CD4-positive, alpha-beta T cell (primary cell): ENCODE results near the gene SYTL2. TPM values are rescaled to one million over a fixed set of nuclear protein-coding genes. Genes with fewer than 3 reads are reported as not detected.

Experiments
- ATAC-seq: fragments of 200-7000 bp; cut with Tn5 transposase; one replicate; pipeline ENCODE4 v1.10.0; 2022; ENCODE audit warnings: mild to moderate bottlenecking; ENCODE audit not compliant: poor library complexity
- CTCF ChIA-PET: fragments of 350-600 bp; sonication (Branson Sonifier 250); formaldehyde crosslinking; loops from one replicate; lab custom pipeline; 2021; ENCODE audit warnings: antibody characterized with exemption, inconsistent platforms; lab: Charles Lee
- POLR2A ChIA-PET: fragments of 350-600 bp; sonication (Branson Sonifier 250); formaldehyde crosslinking; loops from one replicate; lab custom pipeline; 2021; ENCODE audit warnings: antibody characterized with exemption, inconsistent platforms; lab: Charles Lee
- DNase-seq, 14 experiments: peaks; one replicate each; pipeline ENCODE4 v3.0.0-alpha.2; 2013 to 2020; ENCODE audit warnings: mixed read lengths in 2 of 14
- H3K27ac ChIP-seq, 2 donors: one replicate each; pipeline versions ENCODE4 v1.5.1 to v1.7.0; 2013; ENCODE audit warnings: low read length in 2 of 2, low read depth in 1 of 2, mild to moderate bottlenecking in 1 of 2
- H3K27me3 ChIP-seq, 2 experiments: 1 replicate in 1 of 2; 2 replicates in 1 of 2; pipeline versions ENCODE4 v1.6.1 to v1.7.0; 2013; ENCODE audit warnings: low read length in 2 of 2, control low read depth in 1 of 2, mild to moderate bottlenecking in 1 of 2, moderate library complexity in 1 of 2; ENCODE audit not compliant: insufficient read depth in 2 of 2, control insufficient read depth in 1 of 2
- H3K36me3 ChIP-seq: one replicate; pipeline ENCODE4 v1.6.1; 2013; ENCODE audit warnings: low read length, control low read depth; ENCODE audit not compliant: insufficient read depth
- H3K4me1 ChIP-seq: one replicate; pipeline ENCODE4 v1.6.1; 2013; ENCODE audit warnings: low read length, control low read depth; ENCODE audit not compliant: insufficient read depth
- H3K4me3 ChIP-seq: one replicate; pipeline ENCODE4 v1.5.1; 2013; ENCODE audit warnings: mild to moderate bottlenecking, low read length, moderate library complexity
- H3K9me3 ChIP-seq, 2 experiments: 1 replicate in 1 of 2; 2 replicates in 1 of 2; pipeline versions ENCODE4 v1.6.1 to v1.7.0; 2013; ENCODE audit warnings: low read length in 2 of 2, mild to moderate bottlenecking in 2 of 2, control low read depth in 1 of 2, moderate library complexity in 1 of 2; ENCODE audit not compliant: control insufficient read depth in 1 of 2, insufficient read depth in 1 of 2
- H3K27ac Mint-ChIP-seq: one replicate; pipeline ENCODE4 v1.8.0; 2020; ENCODE audit warnings: mixed read lengths
- H3K27me3 Mint-ChIP-seq: one replicate; pipeline ENCODE4 v1.8.0; 2021; ENCODE audit warnings: mixed read lengths
- H3K36me3 Mint-ChIP-seq: one replicate; pipeline ENCODE4 v1.8.0; 2021; ENCODE audit warnings: low read depth, mixed read lengths
- H3K4me1 Mint-ChIP-seq: one replicate; pipeline ENCODE4 v1.8.0; 2021; ENCODE audit warnings: low read depth, mixed read lengths
- H3K4me3 Mint-ChIP-seq: one replicate; pipeline ENCODE4 v1.8.0; 2020; ENCODE audit warnings: mild to moderate bottlenecking, mixed read lengths
- H3K9me3 Mint-ChIP-seq: one replicate; pipeline ENCODE4 v1.8.0; 2020; ENCODE audit warnings: mixed read lengths
- CTCF ChIP-seq: fragments of 200-600 bp; IDR thresholded peaks from one replicate; pipeline ENCODE4 v1.8.0; 2022; ENCODE audit warnings: antibody characterized with exemption, mild to moderate bottlenecking
- intact Hi-C, 2 experiments: fragments of 100-400 bp; cut with DNase I in 1 of 2; cut with micrococcal nuclease in 1 of 2; formaldehyde crosslinking; loops; one replicate each; pipeline versions ENCODE4 v1.15.1 to v1.9.0; 2023 to 2025; cut with DNase I, micrococcal nuclease
- total RNA-seq, 174 experiments: library from RNA in 2 of 174; stranded (reverse) in 2 of 174; gene quantifications; one replicate each; pipeline ENCODE4 v1.2.3 and lab custom pipeline; 2021 to 2026

SYTL2 gene
- total RNA-seq, 2 experiments from 2014 or later, result 35.4 to 36.7 TPM

- Histone ChIP-seq H3K4me1 (no peaks in the 10 kb centered on the region), H3K27me3 (no peaks in the 10 kb centered on the region), H3K27ac (no peak overlapping the region), H3K9me3 (no peaks in the 10 kb centered on the region), H3K36me3 (no peaks in the 10 kb centered on the region), H3K4me3 (no peak overlapping the region)
- DNase-seq (no peak), ATAC-seq (no peak)
- CTCF ChIA-PET, result interaction anchor here (1.2 kb wide), 1 partner anchor 88 kb away, joined by 4 read pairs; no protein-coding TSS in a partner anchor
- POLR2A ChIA-PET, result interaction anchor here (1.5 kb wide), 1 partner anchor 10 kb away, joined by 3 read pairs; no protein-coding TSS in a partner anchor
- no peak overlapping the region for H3K27ac Mint-ChIP-seq
- H3K4me1 Mint-ChIP-seq, result peaks cover 40% of the 10 kb centered on the region
- no peak overlapping the region for H3K4me3 Mint-ChIP-seq
- H3K36me3 Mint-ChIP-seq, result peaks cover 6% of the 10 kb centered on the region
- H3K27me3 Mint-ChIP-seq, result no peaks in the 10 kb centered on the region
- TF ChIP-seq CTCF, result no peak
- intact Hi-C loops, result loop anchor here in 1 of 2 experiments (10.0 kb wide), 1 partner anchor 1037 kb away; no protein-coding TSS in a partner anchor
- H3K9me3 Mint-ChIP-seq, result no peaks in the 10 kb centered on the region
Observed at GRCh38 chr11:85787809-85788760, 22.9 kb downstream of the SYTL2 start.

- no peak for TF ChIP-seq CTCF
- Histone ChIP-seq H3K27me3 (no peaks in the 10 kb centered on the region), H3K4me3 (no peak overlapping the region), H3K36me3 (no peaks in the 10 kb centered on the region), H3K27ac (no peak overlapping the region), H3K9me3 (peaks cover 0 to 2% of the 10 kb centered on the region in 2 experiments), H3K4me1 (peaks cover under 1% of the 10 kb centered on the region)
- Mint-ChIP-seq H3K4me1 (peaks cover 48% of the 10 kb centered on the region), H3K27me3 (no peaks in the 10 kb centered on the region), H3K27ac (no peak overlapping the region), H3K36me3 (peaks cover 11% of the 10 kb centered on the region), H3K4me3 (no peak overlapping the region), H3K9me3 (peaks cover 5% of the 10 kb centered on the region)
- CTCF ChIA-PET, result interaction anchor here (0.7 kb wide), 1 partner anchor 220 kb away, joined by 3 read pairs; no protein-coding TSS in a partner anchor
- ATAC-seq, result no peak
- POLR2A ChIA-PET, result interaction anchor here (1.5 kb wide), 1 partner anchor 11 kb away, joined by 3 read pairs; no protein-coding TSS in a partner anchor
- DNase-seq, result no peak
- intact Hi-C loops, result loop anchor here in 1 of 2 experiments (10.0 kb wide), 1 partner anchor 1038 kb away; no protein-coding TSS in a partner anchor
Observed at GRCh38 chr11:85787168-85787567, 23.8 kb downstream of the SYTL2 start.

GRCh38 chr11:85784480-85785265, 26.3 kb downstream of the SYTL2 start:
- Mint-ChIP-seq H3K27ac (no peak overlapping the region), H3K4me3 (no peak overlapping the region), H3K9me3 (peaks cover 5% of the 10 kb centered on the region), H3K36me3 (peaks cover 10% of the 10 kb centered on the region), H3K27me3 (no peaks in the 10 kb centered on the region), H3K4me1 (peaks cover 66% of the 10 kb centered on the region)
- H3K27ac ChIP-seq, result no peak overlapping the region
- DNase-seq, result no peak
- ChIA-PET CTCF (interaction anchor here (1.2 to 1.4 kb wide), 2 partner anchors 22 to 70 kb away, joined by 3 to 4 read pairs; no protein-coding TSS in a partner anchor), POLR2A (interaction anchor here (1.0 to 1.1 kb wide), 2 partner anchors 28 to 39 kb away, joined by 3 read pairs; no protein-coding TSS in a partner anchor)
- no peak overlapping the region for H3K4me3 ChIP-seq
- no peak for ATAC-seq
- intact Hi-C loops, result loop anchor here in 1 of 2 experiments (10.0 kb wide), 1 partner anchor 1040 kb away; no protein-coding TSS in a partner anchor
- no peaks in the 10 kb centered on the region for H3K36me3 ChIP-seq
- no peaks in the 10 kb centered on the region for H3K27me3 ChIP-seq
- peaks cover 9% of the 10 kb centered on the region for H3K4me1 ChIP-seq
- peaks cover 0 to 7% of the 10 kb centered on the region in 2 experiments for H3K9me3 ChIP-seq
- no peak for TF ChIP-seq CTCF
